Raji (cell line): ENCODE data around the gene NELL2.

Experiments
- POLR2A ChIP-seq: IDR thresholded peaks from 2 replicates; pipeline ENCODE4 v1.6.1; 2011; ENCODE audit warnings: low read depth, low read length, control low read depth; ENCODE audit not compliant: insufficient read depth

The NELL2 gene

DNA sequence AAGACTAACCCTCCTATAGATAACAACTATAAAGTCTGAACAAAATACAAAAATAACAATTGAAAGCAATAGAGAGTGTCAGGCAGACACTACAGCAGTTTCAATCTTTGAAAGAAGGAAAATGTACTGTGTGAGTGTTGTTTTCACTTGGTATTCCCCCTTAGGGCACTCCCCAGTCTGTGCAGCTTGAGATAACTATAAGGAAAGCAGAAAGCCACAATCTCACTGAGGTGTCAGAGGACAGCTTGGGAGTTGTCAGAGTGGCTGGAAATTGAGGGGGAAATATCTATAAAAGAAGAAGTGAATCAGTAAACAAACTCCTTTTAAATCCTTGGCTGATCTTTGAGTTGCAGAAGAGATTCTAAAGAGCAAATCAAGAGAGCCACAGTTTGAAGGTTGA, 364.8 kb downstream of the NELL2 start:
- TF ChIP-seq POLR2A: no peak

DNA sequence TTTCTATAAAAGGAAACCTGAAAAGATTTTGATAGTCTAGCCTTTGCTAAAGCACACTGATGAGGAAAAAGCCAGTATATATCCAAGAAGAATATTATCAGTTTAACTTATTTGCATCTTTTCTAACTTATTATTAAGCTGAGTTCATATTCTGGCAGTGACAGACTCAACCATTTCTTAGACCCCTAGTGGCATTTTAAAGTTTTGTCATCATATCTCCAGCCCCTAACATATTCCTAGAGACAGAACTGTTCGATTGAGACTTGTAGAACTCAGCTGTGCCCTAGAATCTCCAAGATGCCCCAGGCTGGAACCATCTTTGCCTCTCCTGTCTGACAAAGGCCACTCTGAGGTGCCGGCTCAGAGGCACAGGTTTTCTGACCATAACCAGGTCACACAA, 365.6 kb downstream of the NELL2 start:
- TF ChIP-seq POLR2A: no peak

DNA sequence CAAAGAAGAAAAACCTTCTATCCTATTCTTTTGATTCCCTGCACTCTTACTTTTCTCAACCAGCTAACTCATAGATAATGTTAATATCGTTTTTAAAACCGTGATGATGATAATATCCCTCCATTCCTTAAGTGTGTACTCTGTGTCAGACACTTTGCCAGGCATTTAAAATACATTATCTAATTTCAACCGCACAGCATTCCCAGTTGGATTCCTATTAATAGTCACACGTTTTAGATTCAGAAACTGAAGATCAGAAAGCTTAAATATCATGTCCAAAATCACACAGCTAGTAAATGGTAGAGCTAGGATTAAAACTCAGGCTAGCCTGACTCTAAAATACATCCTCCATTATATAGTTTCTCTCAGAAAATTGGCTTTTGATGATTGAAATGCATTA, 366.0 kb downstream of the NELL2 start:
- no peak for TF ChIP-seq POLR2A

DNA sequence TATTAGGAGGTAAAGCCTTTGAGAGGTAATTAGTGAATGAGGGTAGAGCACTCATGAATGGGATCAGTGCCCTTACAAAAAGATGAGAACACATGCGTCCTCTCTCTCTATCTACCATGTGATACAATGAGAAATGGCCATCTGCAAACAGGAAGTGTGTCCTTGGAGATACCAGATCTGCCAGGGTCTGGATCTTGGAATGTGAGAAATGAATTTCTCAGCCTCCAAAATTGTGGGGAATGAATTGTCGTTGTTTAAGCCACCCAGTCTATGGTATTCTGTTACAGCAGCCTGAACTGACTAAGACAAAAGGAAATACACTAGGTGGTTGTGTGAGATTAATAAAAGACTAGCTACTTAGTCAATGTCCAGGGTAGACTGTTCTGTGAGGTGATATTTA, 366.6 kb downstream of the NELL2 start:
- no peak for TF ChIP-seq POLR2A

DNA sequence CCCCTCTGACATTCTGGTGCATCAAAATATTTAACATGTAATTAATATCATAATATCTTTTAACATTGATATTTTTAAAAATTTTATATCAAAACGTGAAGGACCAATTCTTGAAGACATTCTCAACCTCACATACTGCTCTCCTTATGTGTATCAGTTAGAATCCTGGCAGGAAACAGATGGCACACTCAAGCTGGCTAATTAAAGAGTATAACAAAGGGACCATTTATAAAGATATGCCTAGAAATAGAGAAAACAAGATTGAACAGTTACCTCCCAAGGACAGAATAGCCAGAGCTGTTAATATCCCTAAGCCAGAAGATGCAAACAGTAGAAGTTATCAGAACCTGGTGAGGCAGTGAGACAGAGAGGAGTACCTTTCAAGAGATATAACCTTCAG, 368.7 kb downstream of the NELL2 start:
- TF ChIP-seq POLR2A: no peak

DNA sequence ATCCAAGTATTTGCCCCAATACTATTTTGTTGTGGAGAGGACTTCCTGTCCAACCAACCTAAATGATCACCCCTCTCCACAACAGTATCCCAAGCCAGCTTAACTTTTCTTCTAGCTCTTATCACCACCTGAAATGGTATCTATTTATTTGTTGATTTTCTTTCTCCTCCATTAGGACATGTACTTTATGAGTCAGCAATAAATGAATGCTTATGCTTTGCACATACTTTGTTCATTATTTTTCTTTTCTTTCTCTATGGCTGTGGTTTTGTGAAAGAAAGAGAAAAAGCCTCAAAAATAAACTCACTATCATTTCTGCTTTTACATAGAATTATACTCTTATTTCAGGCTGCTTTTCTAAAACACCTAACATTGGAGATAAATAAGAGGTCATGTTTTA, 371.3 kb downstream of the NELL2 start:
- TF ChIP-seq POLR2A: no peak

DNA sequence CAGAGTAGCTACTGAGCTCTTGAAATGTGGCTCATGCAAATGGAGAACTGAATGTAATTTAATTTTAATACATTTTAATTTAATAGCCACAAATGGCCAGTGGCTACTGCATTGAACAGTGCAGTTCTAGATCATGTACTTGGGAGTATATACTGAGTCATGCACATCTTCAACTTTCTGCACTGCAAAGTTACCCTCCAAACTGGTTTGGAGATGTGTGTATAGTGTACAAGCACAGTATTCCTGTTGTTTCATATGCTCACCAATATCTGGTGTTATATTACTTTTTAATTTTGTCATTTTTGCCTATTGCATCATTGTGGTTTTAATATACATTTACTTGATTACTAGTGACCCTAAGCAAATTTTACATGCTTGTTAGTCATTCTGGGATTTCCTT, 372.8 kb downstream of the NELL2 start:
- TF ChIP-seq POLR2A: no peak

DNA sequence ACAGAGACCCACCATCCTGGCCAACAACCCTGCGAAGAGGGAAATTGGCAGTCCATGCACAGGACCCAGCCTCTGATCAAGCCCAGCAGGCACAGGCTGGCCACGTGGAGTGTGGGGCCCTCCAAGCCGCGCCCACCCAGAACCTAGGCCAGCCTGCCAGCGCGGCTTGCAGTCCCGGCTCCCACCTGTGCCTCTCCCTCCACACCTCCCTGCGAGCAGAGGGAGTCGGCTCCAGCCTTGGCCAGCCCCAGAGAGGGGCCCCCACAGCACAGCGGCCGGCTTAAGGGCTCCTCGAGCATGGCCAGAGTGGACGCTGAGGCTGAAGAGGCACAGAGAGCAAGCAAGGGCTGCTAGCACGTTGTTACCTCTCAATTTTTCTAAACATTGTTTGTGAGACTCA, 373.4 kb downstream of the NELL2 start:
- no peak for TF ChIP-seq POLR2A

DNA sequence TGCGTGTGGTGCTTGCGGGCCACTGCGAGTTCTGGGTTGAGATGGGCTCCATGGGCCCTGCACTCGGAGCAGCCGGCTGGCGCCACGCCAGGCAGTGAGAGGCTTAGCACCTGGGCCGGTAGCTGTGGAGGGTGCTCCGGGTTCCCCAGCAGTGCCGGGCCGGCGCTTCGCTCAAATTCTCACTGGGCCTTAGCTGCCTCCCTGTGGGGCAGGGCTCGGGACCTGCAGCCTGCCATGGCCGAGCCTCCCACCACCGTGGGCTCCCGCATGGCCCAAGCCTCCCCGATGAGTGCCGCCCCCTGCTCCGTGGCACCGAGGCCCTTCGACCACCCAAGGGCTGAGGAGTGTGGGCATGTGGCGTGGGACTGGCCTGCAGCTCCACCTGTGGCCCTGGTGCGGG, 375.7 kb downstream of the NELL2 start:
- TF ChIP-seq POLR2A: no peak

DNA sequence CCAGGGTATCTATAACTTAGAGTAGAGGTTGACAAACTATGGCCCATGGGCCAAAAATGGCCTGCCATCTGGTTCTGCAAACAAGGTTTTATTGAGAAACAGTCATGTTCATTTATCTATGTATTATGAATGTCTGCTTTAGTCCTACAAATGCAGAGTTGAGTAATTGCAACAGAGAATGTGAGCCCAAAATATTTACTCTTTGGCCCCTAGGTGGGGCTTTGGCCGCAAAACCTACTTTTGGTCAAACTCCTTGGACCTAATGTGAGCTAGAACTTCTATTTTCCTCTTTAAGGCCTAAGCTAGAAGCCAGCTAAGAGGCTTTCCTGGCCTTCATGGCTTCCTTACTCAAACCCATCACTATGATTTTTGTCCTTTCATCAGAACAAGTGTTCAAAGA, 379.1 kb downstream of the NELL2 start:
- no peak for TF ChIP-seq POLR2A

DNA sequence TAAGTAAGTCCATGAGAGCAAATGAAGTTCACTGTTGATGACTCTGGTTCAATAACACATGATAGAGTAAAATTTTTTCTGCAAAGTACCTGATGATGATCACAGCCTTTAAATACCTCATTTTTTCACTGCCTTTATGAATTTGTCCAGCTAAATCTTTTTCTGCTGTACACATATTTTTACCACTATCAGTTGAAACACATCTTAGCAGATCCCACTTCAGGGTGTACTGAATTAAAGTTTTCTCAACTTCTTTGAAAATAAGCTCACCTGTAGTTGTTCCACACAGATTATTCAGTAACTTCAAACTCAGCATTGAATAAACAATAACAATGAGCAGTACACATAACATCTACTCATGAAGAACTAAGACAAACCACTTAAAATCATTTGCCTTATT, 385.9 kb downstream of the NELL2 start:
- no peak for TF ChIP-seq POLR2A

DNA sequence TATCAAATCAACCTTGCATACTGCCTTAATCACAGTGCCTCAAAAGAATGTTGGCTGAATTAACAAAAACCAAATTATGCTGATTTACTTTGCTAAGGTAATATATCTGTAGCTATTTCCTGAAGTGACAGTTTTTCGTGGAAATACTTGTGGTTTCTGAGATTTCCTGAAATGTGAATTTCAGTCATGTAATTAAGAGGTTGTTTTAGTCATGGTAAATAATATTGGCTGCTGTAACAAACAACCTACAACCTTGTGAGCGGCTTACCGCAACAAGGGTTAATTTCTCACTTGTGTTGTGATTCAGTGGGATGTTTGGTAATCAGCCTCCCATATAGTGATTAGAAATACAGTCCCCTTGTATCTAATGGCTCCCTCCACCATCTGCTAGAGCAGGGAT, 387.9 kb downstream of the NELL2 start:
- no peak for TF ChIP-seq POLR2A

DNA sequence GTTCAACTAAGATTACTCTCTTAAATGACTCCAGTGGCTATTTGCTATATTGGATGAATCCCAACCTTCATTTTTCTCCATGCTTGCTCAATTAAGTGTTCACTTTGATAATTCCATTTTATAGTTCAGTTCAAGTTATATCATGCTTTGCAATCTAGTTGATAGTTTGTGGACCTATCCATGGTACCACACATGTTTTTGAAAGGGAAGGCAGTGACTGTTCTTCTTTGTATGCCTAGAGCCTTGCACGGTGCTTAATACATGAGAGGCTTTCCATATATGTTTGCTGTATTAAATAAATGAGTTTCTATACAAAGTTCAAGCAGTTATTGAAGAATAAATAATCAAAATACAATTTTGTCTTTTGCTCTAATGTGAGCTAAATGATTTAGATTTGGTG, 391.3 kb downstream of the NELL2 start:
- TF ChIP-seq POLR2A: no peak

DNA sequence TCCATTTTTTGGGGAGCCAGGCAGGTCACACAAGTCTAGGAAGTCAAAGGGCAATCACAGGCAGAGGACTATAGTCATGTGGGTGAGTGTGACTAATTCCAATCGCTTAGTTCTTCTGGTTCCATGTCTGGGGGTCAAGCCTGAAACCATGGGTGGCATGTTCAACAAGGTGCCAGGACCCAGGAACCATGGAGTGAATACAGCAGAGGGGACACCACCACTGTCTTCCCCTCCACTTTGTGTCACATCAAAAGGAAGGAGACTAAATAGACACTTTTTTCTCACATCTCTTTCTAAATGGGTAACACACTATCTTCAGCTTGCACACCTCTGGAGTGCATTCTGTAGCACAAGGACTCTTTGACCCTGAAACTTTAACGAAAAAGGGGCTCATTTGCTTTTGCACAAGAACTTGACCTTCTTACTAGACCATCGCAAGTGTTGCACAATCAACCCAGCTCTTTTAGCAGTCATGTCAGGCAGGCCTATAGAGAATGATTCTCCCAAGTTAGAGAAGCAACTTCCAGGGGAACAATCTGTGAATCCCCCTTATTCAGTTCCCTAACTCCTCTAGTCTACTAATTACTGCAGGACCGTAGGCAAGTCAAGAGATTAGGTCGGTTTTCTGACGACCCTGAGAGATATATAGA, 398.7 kb downstream of the NELL2 start:
- TF ChIP-seq POLR2A: no peak

DNA sequence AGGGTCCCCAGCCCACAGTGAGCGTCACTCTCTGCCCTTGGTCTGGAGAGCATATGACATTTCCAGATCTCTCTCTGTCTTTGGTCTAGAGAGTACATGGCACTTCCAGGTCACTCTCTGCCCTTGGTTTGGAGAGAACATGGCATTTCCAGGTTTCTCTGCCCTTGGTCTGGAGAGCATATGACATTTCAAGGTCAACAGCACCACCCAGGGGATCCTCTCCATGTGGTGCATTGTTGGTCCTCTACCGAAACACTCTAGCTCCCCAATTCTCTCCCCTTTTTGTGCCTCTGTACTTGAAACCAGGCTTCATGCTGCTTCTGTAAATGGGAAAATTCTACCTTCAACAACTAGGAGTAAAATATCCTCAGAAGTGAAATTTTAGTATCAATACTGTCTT, 399.4 kb downstream of the NELL2 start:
- no peak for TF ChIP-seq POLR2A

DNA sequence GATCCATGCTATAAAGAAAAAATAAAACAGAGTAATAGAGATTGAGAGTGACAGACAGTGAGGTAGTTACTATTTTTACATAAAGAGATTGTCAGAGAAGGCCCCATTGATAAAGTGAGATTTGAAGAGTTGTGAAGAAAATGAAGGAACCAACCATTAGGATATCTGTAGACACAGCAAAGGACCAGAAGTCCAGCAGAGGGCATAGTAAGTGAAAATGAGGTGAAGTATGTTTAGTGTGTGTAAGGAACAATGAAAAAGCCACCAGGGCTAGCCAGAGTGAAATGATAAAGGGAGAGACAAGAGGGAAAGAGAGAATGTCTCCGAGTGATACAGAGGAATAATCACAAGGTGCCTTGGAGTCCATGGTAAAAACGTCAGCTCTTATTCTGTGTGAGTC, 411.0 kb downstream of the NELL2 start:
- TF ChIP-seq POLR2A: no peak

DNA sequence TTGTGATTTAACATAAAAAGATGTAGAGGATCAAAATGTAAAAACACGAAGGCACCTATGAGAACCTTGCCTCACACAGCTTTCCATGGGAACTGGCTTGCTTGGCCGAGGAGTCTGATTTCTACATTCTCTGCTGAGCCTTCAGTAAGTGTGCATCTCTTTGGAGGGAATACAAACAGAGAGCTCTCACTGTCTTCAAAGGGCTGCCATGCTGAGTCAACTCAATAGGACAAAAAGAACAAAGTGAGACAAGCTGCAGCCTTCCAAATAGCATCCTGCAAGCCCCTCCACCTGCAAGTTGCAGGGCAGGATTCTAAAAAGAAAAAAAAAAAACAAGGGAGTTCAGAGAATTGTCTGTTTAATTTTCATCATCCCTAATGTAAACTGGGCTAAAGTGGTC, 411.9 kb downstream of the NELL2 start:
- TF ChIP-seq POLR2A: no peak
